IgD-negative memory B cell (primary cell): ENCODE data around the gene C11orf58. TPM values are rescaled to one million over a fixed set of nuclear protein-coding genes. Genes with fewer than 3 reads are reported as not detected.

Experiments used
- H3K27ac Mint-ChIP-seq, 3 donors: one replicate each; pipeline ENCODE4 v1.8.0; 2020 to 2022; ENCODE audit warnings: mild to moderate bottlenecking in 3 of 3, mixed read lengths in 3 of 3, moderate library complexity in 1 of 3
- H3K27me3 Mint-ChIP-seq: one replicate; pipeline ENCODE4 v1.8.0; 2021; ENCODE audit warnings: mixed read lengths
- H3K36me3 Mint-ChIP-seq: one replicate; pipeline ENCODE4 v1.8.0; 2020; ENCODE audit warnings: mild to moderate bottlenecking, mixed read lengths
- H3K4me1 Mint-ChIP-seq, 3 donors: one replicate each; pipeline ENCODE4 v1.8.0; 2020 to 2022; ENCODE audit warnings: mixed read lengths in 3 of 3, mild to moderate bottlenecking in 1 of 3
- H3K4me3 Mint-ChIP-seq, 4 donors: one replicate each; pipeline ENCODE4 v1.8.0; 2020 to 2022; ENCODE audit warnings: mild to moderate bottlenecking in 4 of 4, mixed read lengths in 4 of 4, moderate library complexity in 3 of 4
- H3K9me3 Mint-ChIP-seq, 3 donors: one replicate each; pipeline ENCODE4 v1.8.0; 2020 to 2021; ENCODE audit warnings: mixed read lengths in 3 of 3, mild to moderate bottlenecking in 1 of 3
- polyA plus RNA-seq: library from polyadenylated mRNA; unstranded; fragments of 300-500 nt; fragmentation: Illumina TruSeq; gene quantifications from one replicate; pipeline ENCODE4 v1.2.3, GENCODE V29; 2021

Gene C11orf58
- polyA plus RNA-seq, 1 donor from 2014 or later: 169 TPM

- Mint-ChIP-seq H3K9me3 (no peaks in the 10 kb centered on the region), H3K4me1 (peaks cover 0 to 2% (median 0%) of the 10 kb centered on the region in 3 donors), H3K27me3 (peaks cover 5% of the 10 kb centered on the region), H3K36me3 (no peaks in the 10 kb centered on the region), H3K4me3 (no peak overlapping the region), H3K27ac (no peak overlapping the region)
These were observed 38.5 kb downstream of the C11orf58 start for GRCh38 chr11:16776711-16777612.

GRCh38 chr11:16777613-16777975, 39.1 kb downstream of the C11orf58 start:
- H3K36me3 Mint-ChIP-seq: no peaks in the 10 kb centered on the region
- no peak overlapping the region for H3K27ac Mint-ChIP-seq
- H3K9me3 Mint-ChIP-seq: no peaks in the 10 kb centered on the region
- no peak overlapping the region for H3K4me3 Mint-ChIP-seq
- peaks cover 0 to 2% (median 0%) of the 10 kb centered on the region in 3 donors for H3K4me1 Mint-ChIP-seq
- no peaks in the 10 kb centered on the region for H3K27me3 Mint-ChIP-seq

GRCh38 chr11:16778286-16778685, 39.8 kb downstream of the C11orf58 start:
- H3K9me3 Mint-ChIP-seq: no peaks in the 10 kb centered on the region
- H3K4me1 Mint-ChIP-seq: peaks cover 0 to 2% (median 0%) of the 10 kb centered on the region in 3 donors
- no peaks in the 10 kb centered on the region for H3K27me3 Mint-ChIP-seq
- H3K4me3 Mint-ChIP-seq: no peak overlapping the region
- no peak overlapping the region for H3K27ac Mint-ChIP-seq
- no peaks in the 10 kb centered on the region for H3K36me3 Mint-ChIP-seq

GRCh38 chr11:16778876-16779275, 40.4 kb downstream of the C11orf58 start:
- H3K27ac Mint-ChIP-seq: no peak overlapping the region
- H3K36me3 Mint-ChIP-seq: no peaks in the 10 kb centered on the region
- peaks cover 0 to 2% (median 0%) of the 10 kb centered on the region in 3 donors for H3K4me1 Mint-ChIP-seq
- no peaks in the 10 kb centered on the region for H3K9me3 Mint-ChIP-seq
- no peaks in the 10 kb centered on the region for H3K27me3 Mint-ChIP-seq
- no peak overlapping the region for H3K4me3 Mint-ChIP-seq

GRCh38 chr11:16779436-16779835, 41.0 kb downstream of the C11orf58 start:
- no peak overlapping the region for H3K4me3 Mint-ChIP-seq
- peaks cover 0 to 2% (median 0%) of the 10 kb centered on the region in 3 donors for H3K4me1 Mint-ChIP-seq
- H3K9me3 Mint-ChIP-seq: no peaks in the 10 kb centered on the region
- no peaks in the 10 kb centered on the region for H3K27me3 Mint-ChIP-seq
- no peaks in the 10 kb centered on the region for H3K36me3 Mint-ChIP-seq
- no peak overlapping the region for H3K27ac Mint-ChIP-seq

GRCh38 chr11:16780146-16780545, 41.7 kb downstream of the C11orf58 start:
- H3K4me1 Mint-ChIP-seq: peaks cover 0 to 2% (median 0%) of the 10 kb centered on the region in 3 donors
- H3K27me3 Mint-ChIP-seq: no peaks in the 10 kb centered on the region
- H3K27ac Mint-ChIP-seq: no peak overlapping the region
- no peaks in the 10 kb centered on the region for H3K9me3 Mint-ChIP-seq
- no peak overlapping the region for H3K4me3 Mint-ChIP-seq
- H3K36me3 Mint-ChIP-seq: no peaks in the 10 kb centered on the region

GRCh38 chr11:16780698-16781550, 42.5 kb downstream of the C11orf58 start:
- H3K9me3 Mint-ChIP-seq: no peaks in the 10 kb centered on the region
- no peak overlapping the region for H3K4me3 Mint-ChIP-seq
- H3K27ac Mint-ChIP-seq: peak overlapping the region in 1 of 3 donors; percentile 50
- H3K4me1 Mint-ChIP-seq: peaks cover 0 to 5% (median 0%) of the 10 kb centered on the region in 3 donors
- peaks cover 2% of the 10 kb centered on the region for H3K36me3 Mint-ChIP-seq
- no peaks in the 10 kb centered on the region for H3K27me3 Mint-ChIP-seq

GRCh38 chr11:16781936-16782919, 43.8 kb downstream of the C11orf58 start:
- Mint-ChIP-seq H3K27me3 (no peaks in the 10 kb centered on the region), H3K4me3 (no peak overlapping the region), H3K9me3 (no peaks in the 10 kb centered on the region), H3K27ac (no peak overlapping the region), H3K4me1 (peaks cover 0 to 5% (median 0%) of the 10 kb centered on the region in 3 donors), H3K36me3 (peaks cover 2% of the 10 kb centered on the region)

GRCh38 chr11:16783321-16783801, 44.9 kb downstream of the C11orf58 start:
- peaks cover 2% of the 10 kb centered on the region for H3K36me3 Mint-ChIP-seq
- H3K9me3 Mint-ChIP-seq: no peaks in the 10 kb centered on the region
- peaks cover 0 to 5% (median 0%) of the 10 kb centered on the region in 3 donors for H3K4me1 Mint-ChIP-seq
- no peak overlapping the region for H3K4me3 Mint-ChIP-seq
- no peaks in the 10 kb centered on the region for H3K27me3 Mint-ChIP-seq
- no peak overlapping the region for H3K27ac Mint-ChIP-seq

GRCh38 chr11:16784097-16784496, 45.6 kb downstream of the C11orf58 start:
- no peak overlapping the region for H3K4me3 Mint-ChIP-seq
- no peak overlapping the region for H3K27ac Mint-ChIP-seq
- H3K36me3 Mint-ChIP-seq: peaks cover 2% of the 10 kb centered on the region
- H3K27me3 Mint-ChIP-seq: no peaks in the 10 kb centered on the region
- no peaks in the 10 kb centered on the region for H3K9me3 Mint-ChIP-seq
- peaks cover 0 to 3% (median 0%) of the 10 kb centered on the region in 3 donors for H3K4me1 Mint-ChIP-seq

GRCh38 chr11:16784666-16785065, 46.2 kb downstream of the C11orf58 start:
- no peaks in the 10 kb centered on the region for H3K9me3 Mint-ChIP-seq
- peaks cover 0 to 3% (median 0%) of the 10 kb centered on the region in 3 donors for H3K4me1 Mint-ChIP-seq
- H3K36me3 Mint-ChIP-seq: peaks cover 2% of the 10 kb centered on the region
- no peak overlapping the region for H3K4me3 Mint-ChIP-seq
- H3K27me3 Mint-ChIP-seq: peaks cover 1% of the 10 kb centered on the region
- H3K27ac Mint-ChIP-seq: no peak overlapping the region

- H3K4me1 Mint-ChIP-seq: peaks cover 0 to 3% (median 0%) of the 10 kb centered on the region in 3 donors
These were observed 47.2 kb downstream of the C11orf58 start for GRCh38 chr11:16785520-16786128.

GRCh38 chr11:16786131-16786530, 47.7 kb downstream of the C11orf58 start:
- no peak overlapping the region for H3K4me3 Mint-ChIP-seq
- peaks cover 0 to 3% (median 0%) of the 10 kb centered on the region in 3 donors for H3K4me1 Mint-ChIP-seq
- peaks cover 2% of the 10 kb centered on the region for H3K36me3 Mint-ChIP-seq
- H3K27ac Mint-ChIP-seq: no peak overlapping the region
- no peaks in the 10 kb centered on the region for H3K9me3 Mint-ChIP-seq
- peaks cover 1% of the 10 kb centered on the region for H3K27me3 Mint-ChIP-seq

More at GRCh38 chr11:16785520-16786128, 47.2 kb downstream of the C11orf58 start:
- no peak overlapping the region for H3K27ac Mint-ChIP-seq
- H3K36me3 Mint-ChIP-seq: peaks cover 2% of the 10 kb centered on the region
- H3K27me3 Mint-ChIP-seq: peaks cover 1% of the 10 kb centered on the region
- no peak overlapping the region for H3K4me3 Mint-ChIP-seq
- H3K9me3 Mint-ChIP-seq: no peaks in the 10 kb centered on the region
